HG03521 (cell line): ENCODE data around the gene TPO.
"Not testable (repeated sequence)": the region's sequence is repeated elsewhere in the genome, so short reads cannot be mapped to it uniquely, and the experiment has no call there.

Experiments used
- ATAC-seq: cut with Tn5 transposase; IDR thresholded peaks from one replicate; pipeline ENCODE4 v1.9.1; 2021; ENCODE audit warnings: mild to moderate bottlenecking, moderate library complexity; ENCODE audit not compliant: unreplicated experiment

The TPO gene

GRCh38 chr2:1413156-1413710 is at the start of gene TPO:
Gene TPO, plus strand, starts transcription at chr2:1413463. Its CDS starts 946 bp downstream, at chr2:1414409.
- no peak for ATAC-seq

DNA sequence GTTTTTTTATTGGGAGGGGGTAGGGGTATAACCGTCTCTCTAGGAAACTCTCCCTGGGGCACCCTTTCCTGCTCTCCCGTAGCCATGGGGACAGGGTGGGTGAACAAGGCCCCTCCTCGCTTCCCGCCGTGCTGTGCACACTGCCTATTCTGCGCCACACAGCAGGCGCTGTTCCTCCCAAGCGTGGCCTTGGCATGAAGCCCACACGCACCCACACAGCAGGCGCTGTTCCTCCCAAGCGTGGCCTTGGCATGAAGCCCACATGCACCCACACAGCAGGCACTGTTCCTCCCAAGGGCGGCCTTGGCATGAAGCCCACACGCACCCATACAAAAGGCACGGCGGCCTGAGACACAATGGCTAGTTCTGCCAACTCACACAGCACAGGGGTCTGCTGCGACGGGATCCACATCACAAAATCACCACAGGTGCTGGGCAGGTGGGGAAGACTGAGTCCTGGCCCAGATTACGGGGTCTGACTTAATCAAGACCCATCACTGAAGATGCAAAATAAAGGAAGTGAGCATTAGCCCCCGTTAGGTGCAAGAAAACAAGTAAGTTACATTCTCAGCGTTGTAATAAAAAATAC is 46.6 kb upstream of the TPO start:
- ATAC-seq = no peak

DNA sequence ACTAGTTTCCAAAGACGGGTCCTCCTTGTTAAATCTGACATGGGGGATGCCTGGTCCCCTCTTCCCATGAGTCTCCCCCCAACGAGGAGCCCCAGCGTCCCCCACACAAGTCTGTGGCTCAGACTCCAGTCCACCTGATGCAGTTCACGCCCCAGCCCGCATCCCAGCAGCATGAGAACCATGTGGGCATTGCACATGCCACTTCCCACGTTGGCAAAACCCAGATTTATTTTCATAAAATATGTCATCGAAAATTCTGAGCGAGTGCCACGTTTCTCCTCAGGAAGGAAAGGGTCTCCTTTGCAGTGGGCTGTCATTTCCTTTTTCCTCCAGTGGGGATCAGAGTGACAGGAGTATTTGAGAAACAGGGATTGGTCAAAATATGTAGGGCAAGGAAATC is 45.7 kb upstream of the TPO start:
- ATAC-seq = no peak

- no peak for ATAC-seq
Measured at GRCh38 chr2:1369905-1370304, 43.4 kb upstream of the TPO start.

GRCh38 chr2:1370461-1370860 is 42.8 kb upstream of the TPO start:
- no peak for ATAC-seq

GRCh38 chr2:1371082-1371481 is 42.2 kb upstream of the TPO start:
- ATAC-seq = no peak

DNA sequence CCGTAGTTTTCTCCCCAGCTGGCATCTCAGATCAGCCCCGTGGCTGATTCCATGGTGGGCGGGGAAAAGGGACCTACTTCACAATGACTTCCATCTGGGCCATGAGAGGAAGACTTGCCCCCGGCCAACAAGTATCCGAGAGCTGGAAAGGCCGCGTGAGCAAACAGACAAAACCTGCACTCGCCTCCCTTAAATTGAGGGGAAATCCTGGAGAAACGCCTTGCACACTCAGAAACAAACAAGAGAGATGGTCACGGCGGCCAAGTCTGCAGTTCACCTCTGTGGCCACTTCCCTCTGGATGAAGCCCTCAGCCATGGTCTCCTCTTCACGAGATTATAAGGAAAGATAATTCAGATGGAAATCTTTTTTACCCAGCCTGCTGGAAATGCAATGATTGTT is 39.4 kb upstream of the TPO start:
- no peak for ATAC-seq

- ATAC-seq = no peak
Measured at GRCh38 chr2:1374287-1374686, 39.0 kb upstream of the TPO start.

DNA sequence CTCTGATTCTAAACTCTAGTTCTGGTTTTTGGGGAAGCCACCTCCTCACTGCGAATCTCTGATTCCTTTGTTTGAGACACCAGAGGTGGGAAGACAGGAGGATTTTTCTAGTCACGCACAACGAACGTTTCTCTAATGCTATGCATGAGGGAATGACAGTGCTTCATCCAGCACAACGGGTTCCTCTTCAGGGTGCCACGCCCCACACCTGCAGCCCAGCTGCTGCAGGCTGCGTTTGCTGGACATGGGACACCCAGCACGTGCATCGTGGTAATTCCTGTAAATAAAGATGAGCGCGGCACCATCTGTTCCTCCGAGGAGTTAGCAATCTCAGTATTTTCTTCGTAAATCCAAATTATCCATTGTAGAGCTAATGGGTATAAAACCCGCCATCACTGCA is 37.5 kb upstream of the TPO start:
- no peak for ATAC-seq

DNA sequence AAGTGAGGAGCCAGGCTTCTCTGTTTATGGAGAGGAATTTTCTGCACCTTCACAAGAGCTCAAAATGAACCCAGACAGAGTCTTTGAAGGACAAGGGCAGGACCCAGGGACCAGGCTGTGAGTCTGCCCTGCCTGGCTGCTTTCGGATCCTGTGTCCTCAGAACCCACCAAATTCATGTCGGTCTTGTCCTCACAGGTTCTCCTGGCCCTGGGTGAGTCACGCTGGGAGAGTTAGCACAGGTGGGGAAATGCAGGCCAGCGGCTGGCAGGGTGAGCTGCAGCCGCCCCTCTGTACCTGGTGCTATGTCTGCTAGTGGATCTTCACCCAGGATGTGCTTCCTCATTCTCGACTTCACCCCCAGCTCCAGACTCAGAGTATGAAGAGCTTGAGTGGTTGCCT is 35.8 kb upstream of the TPO start:
- ATAC-seq = no peak

GRCh38 chr2:1378456-1379150 is 34.7 kb upstream of the TPO start:
- ATAC-seq = no peak

DNA sequence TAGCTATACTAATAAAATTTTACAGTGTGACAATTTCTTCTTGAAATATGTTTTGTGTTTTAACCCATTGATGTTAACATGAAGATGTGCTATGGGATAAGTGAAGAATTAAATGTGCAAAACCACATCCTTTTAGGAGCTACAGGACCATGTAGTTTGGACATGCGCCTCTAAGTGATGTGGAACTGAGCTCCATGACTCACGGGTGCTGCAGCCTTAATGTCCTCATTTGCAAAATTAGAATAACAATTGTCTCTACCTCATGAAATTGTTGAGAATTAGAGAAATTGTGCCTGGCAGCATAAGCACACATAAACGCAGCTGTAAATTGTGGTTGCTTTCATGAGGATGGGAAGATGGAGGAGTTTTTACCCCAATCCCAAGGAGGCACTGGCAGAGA is 31.6 kb upstream of the TPO start:
- no peak for ATAC-seq

DNA sequence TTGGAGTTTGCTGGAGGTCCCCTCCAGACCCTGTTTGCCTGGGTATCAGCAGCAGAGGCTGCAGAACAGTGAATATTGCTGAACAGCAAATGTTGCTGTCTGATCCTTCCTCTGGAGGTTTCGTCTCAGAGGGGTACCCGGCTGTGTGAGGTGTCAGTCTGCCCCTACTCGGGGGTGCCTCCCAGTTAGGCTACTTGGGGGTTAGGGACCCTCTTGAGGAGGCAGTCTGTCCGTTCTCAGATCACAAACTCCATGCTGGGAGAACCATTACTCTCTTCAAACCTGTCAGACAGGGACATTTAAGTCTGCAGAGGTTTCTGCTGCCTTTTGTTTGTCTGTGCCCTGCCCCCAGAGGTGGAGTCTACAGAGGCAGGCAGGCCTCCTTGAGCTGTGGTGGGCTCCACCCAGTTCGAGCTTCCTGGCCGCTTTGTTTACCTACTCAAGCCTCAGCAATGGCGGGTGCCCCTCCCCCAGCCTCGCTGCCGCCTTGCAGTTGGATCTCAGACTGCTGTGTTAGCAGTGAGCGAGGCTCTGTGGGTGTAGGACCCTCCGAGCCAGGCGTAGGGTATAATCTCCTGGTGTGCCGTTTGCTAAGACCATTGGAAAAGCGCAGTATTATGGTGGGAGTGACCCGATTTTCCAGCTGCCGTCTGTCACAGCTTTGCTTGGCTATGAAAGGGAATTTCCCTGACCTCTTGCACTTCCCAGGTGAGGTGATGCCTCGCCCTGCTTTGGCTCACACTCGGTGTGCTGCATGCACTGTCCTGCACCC is 25.1 kb upstream of the TPO start:
- ATAC-seq = not testable (repeated sequence)

GRCh38 chr2:1390118-1390517 is 23.1 kb upstream of the TPO start:
- not testable (repeated sequence) for ATAC-seq

- no peak for ATAC-seq
Measured at GRCh38 chr2:1393321-1393720, 19.9 kb upstream of the TPO start.

DNA sequence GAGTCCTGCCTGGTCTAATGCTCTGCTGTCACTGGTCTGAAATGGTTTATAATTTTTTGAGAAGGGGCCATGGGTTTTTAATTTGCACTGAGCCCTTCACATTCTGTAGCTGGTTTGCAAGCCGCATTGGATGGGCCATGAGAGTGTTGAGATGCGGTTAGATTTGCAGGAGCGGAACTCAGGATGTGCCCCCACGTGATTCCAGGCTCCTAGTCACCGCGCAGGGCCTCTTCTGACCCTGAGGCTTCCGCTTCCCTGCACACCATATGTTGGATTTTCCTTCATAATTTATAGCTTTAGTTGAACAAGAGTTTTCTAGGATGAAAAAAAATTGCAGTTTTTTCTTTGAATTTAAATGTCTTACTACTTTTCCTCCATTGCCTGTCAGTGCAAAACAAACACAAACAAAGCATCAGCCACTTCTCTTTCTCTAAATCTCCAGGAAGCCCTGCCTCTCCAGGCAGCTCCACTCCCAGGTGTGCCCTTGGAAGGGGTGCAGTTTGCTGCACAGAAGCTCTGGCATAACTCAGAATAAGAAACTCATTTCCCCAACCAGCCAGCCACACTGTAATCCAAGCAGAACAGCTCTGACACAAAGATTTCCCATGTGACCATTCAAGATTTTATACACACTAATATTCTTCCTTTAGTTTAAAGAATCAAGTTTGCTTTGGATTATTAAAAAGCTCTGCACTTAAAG is 18.4 kb upstream of the TPO start:
- ATAC-seq = no peak

DNA sequence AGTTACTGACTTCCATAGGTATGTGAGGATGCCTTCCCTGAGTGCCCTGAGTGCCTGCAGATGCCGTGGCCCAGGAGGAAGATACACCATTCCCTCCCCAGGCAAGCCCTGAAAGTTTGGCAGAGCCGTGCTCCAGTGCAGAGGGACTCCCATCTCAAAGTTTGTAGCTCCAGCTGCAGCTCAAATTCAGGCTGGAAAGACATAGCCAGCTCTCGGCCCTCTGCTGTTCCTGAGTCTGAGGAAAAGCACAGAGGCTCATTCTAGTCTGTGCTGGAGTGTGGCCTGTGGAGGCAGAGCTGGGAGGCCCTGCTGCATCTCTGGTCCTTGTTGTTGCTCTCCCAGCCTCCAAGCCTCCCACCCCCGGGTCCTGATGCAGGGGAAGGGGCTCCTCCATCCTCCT is 15.9 kb upstream of the TPO start:
- no peak for ATAC-seq

DNA sequence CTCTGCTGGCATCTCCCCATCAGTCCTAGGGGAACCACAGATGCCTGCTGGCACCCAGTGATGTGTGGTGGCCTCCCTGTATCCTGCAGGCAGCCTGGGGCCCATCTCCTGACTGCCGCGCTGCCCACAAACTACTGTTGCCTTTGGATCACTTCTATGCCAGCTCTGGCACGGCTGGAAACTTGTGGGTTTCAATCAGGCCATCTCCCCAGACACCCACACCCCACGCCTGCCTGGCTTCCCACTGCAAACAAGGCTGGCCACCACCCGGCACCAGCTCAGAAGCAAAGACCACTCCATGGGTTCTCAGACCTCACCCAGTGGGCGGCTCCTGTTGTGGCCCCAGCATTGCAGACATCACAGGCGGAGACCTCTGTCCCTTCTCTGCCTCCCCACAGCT is 15.1 kb upstream of the TPO start:
- ATAC-seq = no peak

GRCh38 chr2:1400943-1401735 is 12.1 kb upstream of the TPO start:
- no peak for ATAC-seq

DNA sequence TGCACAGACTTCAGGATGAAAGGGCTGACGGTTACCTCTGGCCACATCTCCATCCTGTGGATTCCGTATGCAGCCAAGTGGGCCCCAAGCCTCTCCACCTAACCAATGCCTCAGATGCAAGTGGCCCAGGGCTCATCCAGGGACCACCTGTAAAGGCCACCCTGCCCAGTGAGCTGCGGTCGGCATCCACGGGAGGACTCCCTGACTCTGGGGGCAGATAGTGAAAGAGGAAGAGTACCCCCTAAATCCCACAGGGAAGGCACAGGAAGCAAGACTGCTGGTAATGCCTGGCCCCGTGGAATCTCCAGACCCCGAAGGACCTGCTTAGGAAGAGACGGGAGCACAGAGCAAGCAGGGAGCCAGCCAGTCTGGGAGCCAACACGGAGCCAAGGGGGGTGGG is 11.2 kb upstream of the TPO start:
- no peak for ATAC-seq
